MM.1S (cell line): ENCODE results near the gene ACOT2.

Source experiments
- DNase-seq: peaks from one replicate; pipeline ENCODE4 v3.0.0-alpha.2; 2015
- H2AFZ ChIP-seq: fragments of 300-600 bp; sonication (generic); 2 replicates; pipeline ENCODE4 v1.6.0; 2016; ENCODE audit warnings: antibody characterized with exemption, low read length
- H3F3A ChIP-seq: fragments of 300-600 bp; sonication (generic); 2 replicates; pipeline ENCODE4 v1.6.1; 2016; ENCODE audit warnings: mild to moderate bottlenecking, antibody characterized with exemption, low read length, moderate library complexity, mixed read lengths; ENCODE audit not compliant: insufficient read depth
- H3K27ac ChIP-seq: fragments of 300-600 bp; sonication (generic); 2 replicates; pipeline ENCODE4 v1.5.1; 2016; ENCODE audit warnings: mild to moderate bottlenecking, low read length
- H3K27me3 ChIP-seq: fragments of 300-600 bp; sonication (generic); replicated peaks from 2 replicates; pipeline ENCODE4 v1.6.0; 2016; ENCODE audit warnings: low read length; ENCODE audit not compliant: insufficient read depth
- H3K36me3 ChIP-seq: fragments of 300-600 bp; sonication (generic); replicated peaks from 2 replicates; pipeline ENCODE4 v1.6.1; 2016; ENCODE audit warnings: mild to moderate bottlenecking, low read length, mixed read lengths; ENCODE audit not compliant: insufficient read depth
- H3K4me1 ChIP-seq: fragments of 300-600 bp; sonication (generic); 2 replicates; pipeline ENCODE4 v1.6.1; 2016; ENCODE audit warnings: low read length, mixed read lengths
- H3K4me2 ChIP-seq: fragments of 300-600 bp; sonication (generic); 2 replicates; pipeline ENCODE4 v1.6.0; 2016; ENCODE audit warnings: low read depth, low read length
- H3K4me3 ChIP-seq: fragments of 300-600 bp; sonication (generic); 2 replicates; pipeline ENCODE4 v1.5.1; 2016; ENCODE audit warnings: low read length, mixed read lengths
- H3K79me2 ChIP-seq: fragments of 300-600 bp; sonication (generic); 2 replicates; pipeline ENCODE4 v1.6.1; 2016; ENCODE audit warnings: mixed run types, low read length, mixed read lengths
- H3K9ac ChIP-seq: fragments of 300-600 bp; sonication (generic); 2 replicates; pipeline ENCODE4 v1.6.1; 2016; ENCODE audit warnings: low read length, mixed read lengths
- H3K9me2 ChIP-seq: fragments of 300-600 bp; sonication (generic); replicated peaks from 2 replicates; pipeline ENCODE4 v1.6.1; 2016; ENCODE audit warnings: mild to moderate bottlenecking, low read length, mixed read lengths; ENCODE audit not compliant: insufficient read depth
- H3K9me3 ChIP-seq: fragments of 300-600 bp; sonication (generic); replicated peaks from 2 replicates; pipeline ENCODE4 v1.6.1; 2016; ENCODE audit warnings: mild to moderate bottlenecking, low read length, mixed read lengths; ENCODE audit not compliant: insufficient read depth
- H4K20me1 ChIP-seq: fragments of 300-600 bp; sonication (generic); 2 replicates; pipeline ENCODE4 v1.6.1; 2016; ENCODE audit warnings: mild to moderate bottlenecking, low read length, moderate library complexity, mixed read lengths; ENCODE audit not compliant: insufficient read depth
- CTCF ChIP-seq: fragments of 300-600 bp; sonication (generic); IDR thresholded peaks from 2 replicates; pipeline ENCODE4 v1.5.1; 2016; ENCODE audit warnings: antibody characterized with exemption, low read length, mixed read lengths
- EZH2 ChIP-seq: fragments of 300-600 bp; sonication (generic); optimal IDR thresholded peaks from 2 replicates; pipeline ENCODE3; 2017; ENCODE audit warnings: low read depth, mild to moderate bottlenecking, antibody characterized with exemption, low read length, mixed read lengths
- EZH2phosphoT487 ChIP-seq: fragments of 300-600 bp; sonication (generic); IDR thresholded peaks from 2 replicates; pipeline ENCODE4 v1.6.1; 2018; ENCODE audit warnings: antibody characterized with exemption, low read length

Gene ACOT2

GRCh38 chr14:73594491-73594890, 25.5 kb downstream of the ACOT2 start:
- Histone ChIP-seq H3K27me3 (no peaks in the 10 kb centered on the region), H3K4me2 (no peak overlapping the region), H3K9me3 (no peaks in the 10 kb centered on the region), H2AFZ (no peak overlapping the region), H3K79me2 (no peaks in the 10 kb centered on the region), H3K4me3 (no peak overlapping the region), H3K36me3 (no peaks in the 10 kb centered on the region), H3K9me2 (no peaks in the 10 kb centered on the region), H3F3A (no peaks in the 10 kb centered on the region), H4K20me1 (no peaks in the 10 kb centered on the region), H3K4me1 (no peaks in the 10 kb centered on the region), H3K9ac (no peak overlapping the region), H3K27ac (no peak overlapping the region)
- no peak for DNase-seq
- no peak for TF ChIP-seq CTCF
- no peak for TF ChIP-seq EZH2
- TF ChIP-seq EZH2phosphoT487, result no peak

GRCh38 chr14:73599499-73599898, 30.5 kb downstream of the ACOT2 start:
- H3F3A ChIP-seq, result no peaks in the 10 kb centered on the region
- no peaks in the 10 kb centered on the region for H3K27me3 ChIP-seq
- TF ChIP-seq EZH2phosphoT487, result no peak
- no peak for TF ChIP-seq CTCF
- no peak for TF ChIP-seq EZH2
- H3K4me2 ChIP-seq, result no peak overlapping the region
- H3K9ac ChIP-seq, result no peak overlapping the region
- H2AFZ ChIP-seq, result no peak overlapping the region
- no peaks in the 10 kb centered on the region for H3K9me2 ChIP-seq
- no peak for DNase-seq
- H3K36me3 ChIP-seq, result no peaks in the 10 kb centered on the region
- no peaks in the 10 kb centered on the region for H3K4me1 ChIP-seq
- H4K20me1 ChIP-seq, result no peaks in the 10 kb centered on the region
- H3K27ac ChIP-seq, result no peak overlapping the region
- no peaks in the 10 kb centered on the region for H3K79me2 ChIP-seq
- H3K9me3 ChIP-seq, result no peaks in the 10 kb centered on the region
- no peak overlapping the region for H3K4me3 ChIP-seq

GRCh38 chr14:73602994-73603393, 34.0 kb downstream of the ACOT2 start:
- DNase-seq, result no peak
- no peak overlapping the region for H3K4me2 ChIP-seq
- no peaks in the 10 kb centered on the region for H4K20me1 ChIP-seq
- TF ChIP-seq EZH2phosphoT487, result no peak
- TF ChIP-seq CTCF, result no peak
- TF ChIP-seq EZH2, result no peak
- H3K9me2 ChIP-seq, result no peaks in the 10 kb centered on the region
- H3K79me2 ChIP-seq, result no peaks in the 10 kb centered on the region
- H2AFZ ChIP-seq, result no peak overlapping the region
- H3K27me3 ChIP-seq, result no peaks in the 10 kb centered on the region
- H3K4me1 ChIP-seq, result no peaks in the 10 kb centered on the region
- H3K27ac ChIP-seq, result no peak overlapping the region
- H3K4me3 ChIP-seq, result no peak overlapping the region
- H3K9me3 ChIP-seq, result no peaks in the 10 kb centered on the region
- no peak overlapping the region for H3K9ac ChIP-seq
- no peaks in the 10 kb centered on the region for H3K36me3 ChIP-seq
- H3F3A ChIP-seq, result no peaks in the 10 kb centered on the region
